Femur (tissue), 1 donor: ENCODE data around the gene GIT2.
A peak's percentile ranks its signal among the peaks of the same experiment; 100 is the strongest.

Experiments
- DNase-seq: peaks from one replicate; pipeline ENCODE4 v3.0.0-alpha.2; 2017

The GIT2 gene

DNA sequence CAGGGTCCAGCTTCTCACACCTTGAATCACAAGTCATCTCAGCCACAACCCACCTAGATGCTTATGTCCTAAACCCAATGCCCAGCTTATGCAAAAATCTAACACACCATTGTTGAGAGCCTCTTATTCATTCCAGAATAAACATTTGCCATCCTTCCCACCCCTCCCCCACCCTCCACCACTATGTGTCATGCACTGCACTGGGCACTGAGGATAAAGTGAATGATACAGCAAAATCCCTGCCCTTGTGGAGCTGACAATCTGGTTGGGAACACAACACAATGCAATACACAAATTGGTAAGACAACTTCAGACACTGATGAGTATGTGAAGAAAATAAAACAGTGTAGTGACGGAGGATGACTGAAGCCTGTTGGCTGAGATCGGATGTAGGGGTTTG is 114.4 kb downstream of the GIT2 start:
- DNase-seq, result no peak

DNA sequence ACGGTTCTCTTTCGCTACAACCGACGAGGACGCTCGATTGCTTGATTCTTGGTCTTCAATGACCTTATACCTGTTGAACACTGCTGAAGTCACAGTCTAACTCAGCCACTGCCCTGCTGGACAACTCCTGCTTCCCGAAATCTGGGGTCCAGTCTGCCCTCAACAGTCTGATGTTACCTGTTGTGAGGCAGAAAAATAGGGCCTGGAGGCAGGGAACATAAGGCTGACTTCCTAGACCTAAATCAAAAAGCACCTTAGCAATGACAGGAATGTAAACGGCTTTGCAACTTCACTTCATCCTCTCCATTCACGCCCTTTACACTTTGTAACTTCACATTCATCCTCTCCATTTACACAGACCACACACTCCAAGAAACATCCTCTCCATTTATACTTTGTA is 115.2 kb downstream of the GIT2 start:
- DNase-seq, result no peak

GRCh38 chr12:109880043-109880931 is 115.9 kb downstream of the GIT2 start, which contains the start of gene GLTP:
TSS of gene GLTP (minus strand) at chr12:109880541. CDS start at chr12:109880374, 167 bp downstream.
- DNase-seq, result peak; percentile 92
